HG02870 (cell line): Measurements from ENCODE around the gene PPARGC1A.
A peak's percentile ranks its signal among the peaks of the same experiment; 100 is the strongest.

Experiments
- ATAC-seq: cut with Tn5 transposase; IDR thresholded peaks from one replicate; pipeline ENCODE4 v1.9.1; 2021; ENCODE audit warnings: mild to moderate bottlenecking, moderate library complexity; ENCODE audit not compliant: unreplicated experiment

PPARGC1A gene, protein sequence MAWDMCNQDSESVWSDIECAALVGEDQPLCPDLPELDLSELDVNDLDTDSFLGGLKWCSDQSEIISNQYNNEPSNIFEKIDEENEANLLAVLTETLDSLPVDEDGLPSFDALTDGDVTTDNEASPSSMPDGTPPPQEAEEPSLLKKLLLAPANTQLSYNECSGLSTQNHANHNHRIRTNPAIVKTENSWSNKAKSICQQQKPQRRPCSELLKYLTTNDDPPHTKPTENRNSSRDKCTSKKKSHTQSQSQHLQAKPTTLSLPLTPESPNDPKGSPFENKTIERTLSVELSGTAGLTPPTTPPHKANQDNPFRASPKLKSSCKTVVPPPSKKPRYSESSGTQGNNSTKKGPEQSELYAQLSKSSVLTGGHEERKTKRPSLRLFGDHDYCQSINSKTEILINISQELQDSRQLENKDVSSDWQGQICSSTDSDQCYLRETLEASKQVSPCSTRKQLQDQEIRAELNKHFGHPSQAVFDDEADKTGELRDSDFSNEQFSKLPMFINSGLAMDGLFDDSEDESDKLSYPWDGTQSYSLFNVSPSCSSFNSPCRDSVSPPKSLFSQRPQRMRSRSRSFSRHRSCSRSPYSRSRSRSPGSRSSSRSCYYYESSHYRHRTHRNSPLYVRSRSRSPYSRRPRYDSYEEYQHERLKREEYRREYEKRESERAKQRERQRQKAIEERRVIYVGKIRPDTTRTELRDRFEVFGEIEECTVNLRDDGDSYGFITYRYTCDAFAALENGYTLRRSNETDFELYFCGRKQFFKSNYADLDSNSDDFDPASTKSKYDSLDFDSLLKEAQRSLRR

DNA sequence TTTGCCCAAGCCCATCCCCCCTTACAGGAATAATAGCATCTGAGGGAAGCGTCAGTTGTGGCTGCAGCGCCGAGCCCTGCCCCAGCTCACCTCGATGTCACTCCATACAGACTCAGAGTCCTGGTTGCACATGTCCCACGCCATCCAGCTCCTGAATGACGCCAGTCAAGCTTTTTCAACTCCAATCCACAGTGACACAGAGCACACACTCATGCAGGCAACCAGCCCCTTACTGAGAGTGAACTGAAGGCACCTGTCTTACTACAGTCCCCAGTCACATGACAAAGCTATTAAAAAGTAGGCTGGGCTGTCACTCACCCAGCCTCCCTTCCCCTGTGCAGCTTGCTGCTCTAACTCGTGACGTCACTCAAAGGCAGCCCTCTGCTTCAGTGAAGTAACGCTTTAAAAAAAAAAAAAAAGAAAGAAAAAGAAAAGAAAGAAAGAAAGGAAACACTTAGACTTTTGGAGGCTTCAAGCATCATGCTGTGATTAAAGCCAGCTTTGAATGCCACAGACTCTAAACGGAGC is at the start of gene PPARGC1A:
Gene PPARGC1A, minus strand, starts transcription at position 234 of the 528 bp plus-strand sequence. Its CDS starts 90 bp downstream, at position 144.
- ATAC-seq, result peak; percentile 71

DNA sequence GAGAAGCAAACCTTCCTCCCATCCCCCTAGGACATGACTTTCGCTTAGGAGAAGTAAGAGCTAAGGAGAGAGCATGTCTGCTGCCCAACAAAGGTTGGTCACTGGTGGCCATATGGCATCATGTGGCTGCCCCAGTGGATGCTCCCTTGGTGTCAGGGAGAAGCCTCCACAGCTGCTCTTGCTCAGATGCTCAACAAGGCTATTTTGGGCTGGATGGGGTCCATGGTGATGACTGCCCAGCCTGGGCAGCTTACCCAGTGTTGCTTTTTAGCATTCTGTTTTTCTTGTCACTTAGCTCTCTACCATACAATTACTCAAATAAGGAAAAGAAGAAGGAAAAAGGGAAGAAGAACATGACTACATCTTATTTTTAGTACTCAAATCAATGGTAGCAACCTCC is 48.9 kb upstream of the PPARGC1A start:
- no peak for ATAC-seq

DNA sequence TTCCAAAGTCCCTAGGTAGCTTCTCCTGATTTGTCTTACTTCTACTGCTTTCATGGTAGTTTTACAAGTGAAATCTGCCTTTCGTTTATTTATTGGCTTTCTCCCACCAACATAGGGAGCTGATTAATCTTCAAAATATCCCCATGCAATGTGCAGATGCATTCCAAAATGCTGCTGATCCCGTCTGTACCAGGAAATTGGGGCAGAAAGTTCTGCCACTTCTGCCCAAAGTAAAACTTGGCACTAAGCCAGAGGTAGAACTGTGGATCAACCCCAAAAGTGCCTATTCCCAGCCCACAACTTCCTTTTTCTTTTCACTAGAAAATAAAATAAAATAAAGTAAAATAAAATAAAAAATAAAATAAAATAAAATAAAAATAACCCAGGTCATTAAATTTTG is 47.3 kb upstream of the PPARGC1A start:
- no peak for ATAC-seq

DNA sequence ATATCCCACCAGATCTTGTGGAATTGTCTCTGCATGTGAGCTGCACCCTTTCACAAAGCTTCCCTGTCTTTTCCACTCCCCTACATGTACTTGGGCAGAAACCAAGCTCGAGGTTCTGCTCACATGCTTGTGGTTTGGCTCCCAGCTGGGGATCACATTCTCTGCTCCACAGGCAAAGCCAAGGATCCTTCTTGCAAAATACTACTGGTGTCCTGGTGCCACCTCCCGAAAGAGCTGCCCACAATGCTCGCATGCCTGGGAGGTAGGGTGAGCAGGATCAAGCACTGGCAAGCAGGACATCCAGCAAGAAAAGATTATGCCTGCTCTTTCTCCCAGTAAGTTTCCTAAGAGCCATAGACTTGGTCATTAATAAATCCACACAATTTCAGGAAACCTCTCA is 45.1 kb upstream of the PPARGC1A start:
- no peak for ATAC-seq

DNA sequence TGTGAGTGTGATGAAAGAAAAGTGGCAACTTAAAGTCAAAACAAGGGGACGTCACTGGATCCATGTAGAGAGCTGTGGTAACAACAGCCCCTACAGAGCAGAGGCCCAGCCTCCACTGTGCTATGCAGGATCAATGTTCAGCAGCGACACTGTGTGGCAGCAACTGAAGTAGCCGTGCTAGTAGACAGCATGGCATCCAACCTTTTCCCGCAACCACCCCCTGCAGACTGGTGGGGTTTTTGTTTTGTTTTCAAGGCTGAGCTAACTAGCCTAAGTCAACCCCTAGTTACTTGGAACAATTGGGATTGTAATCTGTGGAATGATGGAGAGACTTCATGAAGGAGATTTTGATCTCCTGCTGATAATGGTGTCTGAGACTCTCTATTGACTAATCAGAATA is 44.4 kb upstream of the PPARGC1A start:
- ATAC-seq, result no peak

DNA sequence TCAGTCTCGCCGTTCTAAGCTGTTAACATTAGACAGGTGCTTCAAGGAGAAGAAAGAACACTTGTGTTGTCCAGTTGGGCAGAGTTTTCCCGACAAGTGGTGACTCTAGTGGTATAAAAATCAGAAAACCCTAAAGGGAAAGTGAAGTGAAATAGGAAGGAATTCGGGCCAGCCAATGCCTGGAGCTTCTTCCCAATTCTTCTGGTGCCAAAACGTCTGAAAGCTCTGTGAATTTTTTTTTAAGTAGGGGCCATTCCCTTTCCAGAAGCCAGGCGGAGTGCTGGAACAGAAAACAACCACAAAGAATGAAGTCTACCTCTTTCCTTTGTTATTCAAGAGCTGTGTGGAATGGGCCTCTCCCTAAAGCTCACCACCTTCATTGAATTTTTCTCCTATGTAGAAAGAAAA is 43.1 kb upstream of the PPARGC1A start:
- no peak for ATAC-seq

DNA sequence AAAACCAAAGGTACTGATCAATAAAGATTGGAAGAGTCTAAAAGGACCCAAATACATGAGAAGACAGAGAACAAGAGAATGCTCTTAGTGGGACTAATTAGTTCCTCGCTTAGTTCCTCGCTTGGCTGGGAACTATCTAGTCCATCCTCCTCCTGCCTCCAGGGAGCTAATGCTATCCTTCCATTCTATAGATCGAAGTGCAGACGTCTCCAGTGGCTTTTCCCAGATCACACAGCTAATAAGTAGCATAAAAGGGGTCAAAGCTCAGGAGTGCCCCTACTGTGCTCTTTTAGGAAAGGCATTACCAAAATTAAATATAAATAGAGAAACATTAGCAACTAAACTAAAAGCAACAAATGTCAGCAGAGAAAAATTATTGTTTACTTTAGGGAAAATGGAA is 42.3 kb upstream of the PPARGC1A start:
- no peak for ATAC-seq

DNA sequence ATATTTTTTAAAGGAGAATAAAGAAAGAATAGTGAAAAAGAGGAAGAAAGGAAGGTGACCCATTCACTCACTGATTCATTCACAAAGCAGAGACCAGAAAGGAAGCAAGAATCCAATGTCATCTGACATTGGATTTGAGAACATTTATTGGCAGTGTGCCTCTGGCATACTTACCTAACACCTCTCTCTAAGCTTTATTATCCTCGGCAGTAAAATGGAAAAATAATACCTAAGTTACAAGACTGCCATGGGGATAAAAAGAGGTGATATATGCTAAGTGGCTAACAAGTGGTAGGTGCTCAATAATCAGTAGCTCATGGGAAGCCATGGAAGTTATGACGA is 41.6 kb upstream of the PPARGC1A start:
- no peak for ATAC-seq

DNA sequence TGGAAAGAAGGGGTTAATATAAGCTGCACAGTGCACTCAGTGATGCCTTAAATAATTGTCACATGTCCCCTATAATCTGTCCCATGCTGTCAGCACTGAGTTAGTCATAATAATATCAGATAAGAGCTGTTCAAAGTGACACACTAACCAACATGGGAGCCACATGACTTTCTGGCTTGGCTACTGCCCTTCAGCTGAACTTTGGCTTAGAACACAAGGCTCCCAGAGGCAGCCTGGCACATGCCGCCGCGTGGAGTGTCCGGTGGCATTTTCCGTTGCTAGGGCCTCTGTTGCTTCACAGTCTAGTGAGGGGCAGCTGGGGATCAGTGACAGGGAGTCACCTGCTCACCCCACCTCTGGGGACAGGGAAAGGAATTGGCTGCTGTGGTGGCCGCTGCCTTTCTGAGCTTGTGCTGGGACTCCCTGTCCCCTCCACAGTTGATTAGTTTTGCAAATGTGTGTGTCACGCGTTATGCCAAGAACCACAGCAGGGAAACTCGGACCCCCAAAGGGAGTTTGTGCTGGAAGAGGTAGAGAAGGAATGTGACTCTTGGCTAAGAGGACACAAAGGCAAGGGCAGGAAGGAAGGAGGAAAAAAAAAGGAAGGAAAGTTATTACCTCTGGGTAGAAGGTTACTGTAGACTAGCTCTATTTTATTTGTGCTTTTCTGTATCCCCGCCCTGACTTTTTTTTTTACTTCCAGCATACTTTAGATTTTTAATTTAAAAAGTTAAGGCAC is 41.1 kb upstream of the PPARGC1A start:
- no peak for ATAC-seq

DNA sequence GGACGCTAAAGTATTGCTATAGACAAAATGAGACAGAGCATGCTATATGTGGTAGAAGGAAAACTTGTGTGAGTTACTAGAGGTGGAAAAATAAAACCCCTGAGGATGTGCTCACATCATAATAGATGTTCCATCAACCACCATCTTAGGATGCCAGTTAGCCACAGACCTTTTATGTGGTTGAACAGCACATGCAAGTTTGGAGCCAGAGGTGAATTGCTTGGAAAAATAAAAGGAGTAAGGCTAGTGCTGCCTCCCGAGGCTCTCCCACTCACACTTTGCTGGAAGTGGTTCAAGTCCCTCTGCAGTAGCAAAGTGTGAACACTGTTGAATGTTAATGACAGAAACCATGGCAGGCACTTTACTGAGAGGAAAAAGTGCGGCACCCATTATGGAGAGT is 39.4 kb upstream of the PPARGC1A start:
- no peak for ATAC-seq

DNA sequence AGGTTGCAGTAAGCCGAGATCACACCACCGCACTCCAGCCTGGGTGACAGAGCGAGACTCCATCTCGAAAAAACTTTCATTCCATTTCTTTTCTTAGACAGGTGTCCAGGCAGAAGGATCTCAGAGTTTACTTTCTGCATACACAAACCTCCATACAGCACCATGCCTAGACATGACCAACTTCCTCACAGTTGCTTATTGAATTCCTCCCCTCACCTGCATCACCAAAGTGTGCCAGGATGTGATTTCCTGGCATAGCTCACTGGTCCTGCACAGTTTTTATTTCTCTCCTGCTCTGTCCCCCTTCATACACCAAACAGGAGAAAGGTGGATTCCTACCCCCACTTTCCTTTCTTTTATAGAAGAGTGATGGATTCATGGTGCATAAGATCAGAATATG is 34.7 kb upstream of the PPARGC1A start:
- no peak for ATAC-seq

DNA sequence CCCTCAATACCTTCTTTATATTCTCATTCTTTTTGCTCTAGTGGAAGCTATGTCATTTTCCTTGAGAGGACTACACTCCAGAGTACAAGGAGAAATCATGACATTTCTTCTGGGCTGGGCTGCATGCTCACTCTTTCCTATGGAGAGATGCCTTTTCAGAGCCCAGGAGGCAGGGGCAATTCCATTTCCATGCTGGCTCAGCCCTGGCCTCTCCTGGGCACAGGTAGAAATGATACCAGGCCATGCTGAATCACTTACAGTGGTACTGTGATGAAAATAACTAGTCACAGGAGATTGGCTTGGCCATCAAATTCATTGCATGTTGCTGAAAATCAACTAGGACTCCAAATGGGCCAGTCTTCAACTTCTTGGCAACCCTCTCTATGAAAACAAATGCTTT is 34.0 kb upstream of the PPARGC1A start:
- ATAC-seq, result no peak

DNA sequence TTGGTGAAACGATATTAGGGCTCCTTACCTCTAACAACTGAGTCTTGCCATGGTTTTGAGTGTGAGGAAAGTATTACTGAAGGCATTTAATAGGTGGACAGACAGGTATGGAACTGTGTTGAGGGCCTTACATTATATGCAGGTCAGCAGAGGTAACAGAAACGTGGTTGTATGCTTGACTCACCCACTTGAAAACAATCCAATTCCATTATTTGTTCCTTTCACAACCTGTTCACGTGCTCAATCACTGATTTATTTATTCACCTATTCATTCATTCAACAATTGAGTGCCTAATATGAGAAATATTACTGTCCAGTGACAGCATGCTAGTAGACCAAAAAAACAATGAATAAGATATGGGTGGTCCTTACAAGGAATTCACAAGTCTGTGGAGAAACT is 33.3 kb upstream of the PPARGC1A start:
- no peak for ATAC-seq

DNA sequence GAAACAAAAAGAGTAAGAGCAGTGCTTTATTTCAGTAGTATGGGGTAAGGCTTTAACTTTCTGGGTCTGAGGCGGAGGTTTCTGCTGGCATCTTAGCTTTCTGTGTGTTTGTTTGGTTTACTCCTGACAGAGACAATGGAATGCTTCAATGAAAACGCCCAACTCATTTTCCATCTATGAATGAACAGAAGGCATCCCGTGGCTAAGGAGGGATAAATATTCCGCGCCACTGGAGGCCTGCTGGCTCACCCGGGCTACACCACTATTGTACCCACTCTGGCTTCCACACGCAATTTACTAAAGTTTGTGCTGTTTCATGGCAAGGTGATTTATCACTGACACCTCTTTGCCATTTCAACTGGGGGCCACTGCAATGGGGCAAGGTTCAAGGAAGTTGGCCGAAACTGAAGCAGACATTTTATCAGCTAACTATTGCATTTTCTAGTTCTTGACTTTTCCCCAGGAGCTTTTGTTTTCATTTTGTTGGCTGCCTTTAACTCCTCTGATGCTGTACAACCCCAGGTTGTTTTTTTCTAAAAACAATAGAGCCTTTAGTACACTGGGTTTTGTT is 32.8 kb upstream of the PPARGC1A start:
- no peak for ATAC-seq

DNA sequence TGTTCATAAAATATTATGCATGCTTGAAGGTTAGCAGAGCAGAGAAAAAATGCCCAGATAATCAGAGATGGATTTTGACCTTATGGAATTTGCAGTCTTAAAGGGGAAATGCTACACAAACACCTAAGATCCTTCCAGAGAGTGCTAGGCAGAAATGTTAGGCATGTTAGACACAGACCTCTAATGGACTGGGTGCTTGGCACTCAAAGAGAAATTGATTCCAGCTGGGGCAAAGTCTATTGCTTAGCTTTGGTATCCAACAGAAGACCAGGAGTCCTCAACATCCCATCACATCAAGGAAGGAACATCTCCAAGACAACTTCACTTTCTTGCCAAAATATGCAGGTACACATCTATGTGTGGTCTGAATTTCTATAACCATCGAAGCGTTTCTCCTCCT is 32.2 kb upstream of the PPARGC1A start:
- ATAC-seq, result no peak

DNA sequence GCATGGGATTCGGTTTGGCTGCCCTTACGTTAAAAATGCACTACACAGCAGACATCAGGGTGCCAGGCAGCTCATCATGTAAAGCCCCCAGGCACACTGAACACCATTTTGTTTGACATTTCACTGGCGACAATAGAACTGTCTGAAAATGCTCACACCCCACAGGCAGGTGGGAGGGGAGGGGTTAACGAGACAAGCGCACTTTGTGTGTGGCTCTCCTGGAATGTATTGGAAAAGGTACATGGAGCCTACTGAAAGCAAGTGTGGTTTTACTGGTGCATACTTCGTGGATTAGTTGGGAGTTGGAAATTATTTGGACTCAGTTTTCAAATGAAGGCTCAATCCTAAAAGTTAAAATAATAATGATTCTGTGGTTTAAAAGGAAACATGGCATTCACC is 31.6 kb upstream of the PPARGC1A start:
- ATAC-seq, result no peak

DNA sequence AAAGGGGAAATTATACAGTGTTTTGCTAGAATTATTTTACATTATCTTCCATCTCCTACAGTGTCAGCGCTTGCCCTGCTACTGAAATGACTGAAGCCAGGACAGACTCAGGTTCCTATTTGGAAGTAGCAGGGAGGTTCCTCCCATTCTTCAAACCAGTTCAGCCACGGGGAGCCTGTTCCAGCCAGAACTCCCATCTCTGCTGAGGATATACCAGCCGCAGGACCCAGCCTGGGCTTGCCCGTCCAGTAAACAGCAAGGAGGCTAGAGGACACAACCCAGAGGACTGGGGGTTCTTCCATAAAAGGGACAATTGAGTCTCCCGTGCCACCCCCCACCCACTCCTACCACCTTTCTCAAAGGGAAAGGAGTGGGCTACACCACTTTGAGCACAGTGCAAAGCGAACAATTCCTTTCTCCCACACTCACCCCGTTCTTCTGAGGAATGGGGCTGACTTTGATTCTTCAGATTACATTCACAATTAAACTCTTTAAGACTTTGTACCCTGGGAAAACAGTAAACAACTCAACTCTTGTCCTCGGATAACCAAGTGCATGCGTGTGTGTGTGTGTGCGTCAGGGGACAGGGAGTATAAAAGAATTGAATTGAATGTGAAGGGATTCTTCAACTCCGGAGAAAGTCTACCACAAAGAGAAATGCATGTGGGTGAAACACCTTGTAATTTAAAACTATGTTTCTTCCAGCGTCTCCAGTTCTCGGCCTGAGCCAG is 31.0 kb upstream of the PPARGC1A start:
- ATAC-seq, result no peak

DNA sequence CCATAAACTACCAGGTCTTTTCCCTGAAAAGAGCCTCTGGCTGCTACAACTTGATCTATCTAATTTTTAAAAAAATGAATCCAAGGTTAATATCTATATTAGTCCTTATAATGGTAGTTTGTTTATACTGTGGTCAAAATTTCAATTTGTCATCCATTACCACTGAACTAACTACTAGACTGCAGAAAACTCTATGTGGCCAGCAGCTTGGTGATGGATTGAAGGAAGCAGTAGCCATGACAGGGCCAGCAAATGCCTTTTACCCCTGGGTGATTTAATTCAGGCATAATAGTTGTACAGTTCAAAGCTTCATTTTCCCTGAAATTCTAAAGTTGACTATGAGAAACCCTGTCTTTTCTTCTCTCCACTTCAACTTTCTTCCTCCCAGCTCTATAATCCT is 30.4 kb upstream of the PPARGC1A start:
- ATAC-seq, result no peak

DNA sequence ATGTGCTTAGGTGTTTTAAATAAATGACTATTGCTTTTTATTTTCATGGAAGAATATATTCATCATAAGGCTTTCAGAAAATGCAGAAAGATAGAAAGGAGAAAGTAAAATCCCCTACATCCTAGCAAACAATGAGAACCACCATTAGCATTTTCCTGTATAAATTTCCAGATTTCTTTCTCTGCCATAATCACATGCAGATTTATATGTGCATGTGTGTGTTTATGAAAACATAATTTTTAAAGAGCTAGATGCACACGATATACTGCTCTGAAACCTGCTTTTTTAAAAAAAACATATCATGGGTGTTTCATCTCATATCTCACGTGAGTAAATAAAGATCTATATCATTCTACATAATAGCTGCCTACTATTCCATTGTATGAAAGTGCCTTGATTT is 26.4 kb upstream of the PPARGC1A start:
- ATAC-seq, result no peak

DNA sequence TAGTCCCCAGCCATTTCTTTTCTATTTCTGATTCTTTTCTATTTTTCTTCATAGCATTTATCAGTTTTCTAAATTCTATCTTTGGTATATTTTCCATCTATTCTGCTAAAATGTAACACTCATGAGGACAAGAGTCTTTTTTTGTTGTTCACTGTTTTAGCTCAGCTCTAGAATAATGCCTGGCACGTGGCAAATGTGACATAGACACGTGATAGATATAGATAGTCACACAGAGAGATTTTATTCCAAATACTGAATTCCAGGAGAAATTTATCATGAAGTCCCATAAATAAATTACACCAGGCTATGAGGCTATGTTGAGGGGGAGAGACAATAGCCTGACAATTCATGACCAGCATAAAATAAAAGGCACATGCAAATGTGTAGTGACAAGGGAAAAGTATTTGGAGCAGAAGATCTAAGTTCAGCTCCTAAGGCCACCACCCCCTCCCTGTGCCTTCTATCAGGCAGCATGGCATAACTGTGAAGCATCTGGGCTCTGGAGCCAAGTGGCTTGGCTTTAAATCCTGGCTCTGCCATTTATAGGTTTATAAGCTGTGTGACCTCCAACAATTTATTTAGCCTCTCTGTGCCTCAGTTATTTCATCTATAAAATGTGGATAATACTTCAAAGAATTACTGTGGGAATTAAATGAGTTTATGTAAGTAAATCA is 25.7 kb upstream of the PPARGC1A start:
- no peak for ATAC-seq
